Liver (tissue), 9 donors: ENCODE data around the gene ARNT2. TPM values are rescaled to one million over a fixed set of nuclear protein-coding genes. Genes with fewer than 3 reads are reported as not detected.

ENCODE experiments used
- DNase-seq: peaks from one replicate; pipeline ENCODE4 v3.0.0-alpha.2; 2017; ENCODE audit warnings: low spot score
- H3K27ac ChIP-seq, 2 donors: one replicate each; pipeline ENCODE4 v1.7.0; 2013; ENCODE audit warnings: inconsistent platforms in 2 of 2, low read length in 2 of 2, control low read depth in 1 of 2, low read depth in 1 of 2, mild to moderate bottlenecking in 1 of 2
- H3K27me3 ChIP-seq, 4 donors: one replicate each; pipeline versions ENCODE4 v1.6.1 to v1.7.0; 2013; ENCODE audit warnings: low read length in 3 of 4, inconsistent platforms in 1 of 4, mild to moderate bottlenecking in 1 of 4, moderate library complexity in 1 of 4; ENCODE audit not compliant: control insufficient read depth in 4 of 4, insufficient read depth in 4 of 4
- H3K36me3 ChIP-seq, 4 donors: one replicate each; pipeline versions ENCODE4 v1.6.1 to v1.7.0; 2013; ENCODE audit warnings: low read length in 3 of 4, mild to moderate bottlenecking in 3 of 4, low read depth in 1 of 4, moderate library complexity in 1 of 4; ENCODE audit not compliant: control insufficient read depth in 4 of 4, insufficient read depth in 3 of 4
- H3K4me1 ChIP-seq, 4 donors: one replicate each; pipeline versions ENCODE4 v1.6.1 to v1.7.0; 2013; ENCODE audit warnings: low read length in 3 of 4, mild to moderate bottlenecking in 3 of 4, moderate library complexity in 1 of 4; ENCODE audit not compliant: control insufficient read depth in 4 of 4, insufficient read depth in 4 of 4
- H3K4me3 ChIP-seq, 3 donors: one replicate each; pipeline versions ENCODE4 v1.6.1 to v1.7.0; 2013; ENCODE audit warnings: low read length in 3 of 3, control low read depth in 1 of 3, low read depth in 1 of 3, mild to moderate bottlenecking in 1 of 3
- H3K9ac ChIP-seq, 2 donors: one replicate each; pipeline ENCODE4 v1.7.0; 2013; ENCODE audit warnings: low read length in 2 of 2, mild to moderate bottlenecking in 2 of 2, moderate library complexity in 2 of 2, control low read depth in 1 of 2, low read depth in 1 of 2
- H3K9me3 ChIP-seq, 4 donors: one replicate each; pipeline versions ENCODE4 v1.6.1 to v1.7.0; 2013; ENCODE audit warnings: low read length in 3 of 4; ENCODE audit not compliant: control insufficient read depth in 4 of 4
- ATF3 ChIP-seq: IDR thresholded peaks from 2 replicates; pipeline ENCODE4 v1.6.1; 2016; ENCODE audit warnings: antibody characterized with exemption
- EGR1 ChIP-seq, 2 donors: IDR thresholded peaks; 2 replicates each; pipeline ENCODE4 v1.6.1; 2016 to 2018; ENCODE audit warnings: antibody characterized with exemption in 2 of 2, low read depth in 2 of 2
- FOXA1 ChIP-seq: IDR thresholded peaks from 2 replicates; pipeline ENCODE4 v1.6.1; 2016; ENCODE audit warnings: antibody characterized with exemption
- FOXA2 ChIP-seq: IDR thresholded peaks from 2 replicates; pipeline ENCODE4 v1.6.1; 2016; ENCODE audit warnings: antibody characterized with exemption
- GABPA ChIP-seq, 2 donors: IDR thresholded peaks in 1 of 2; conservative IDR thresholded peaks in 1 of 2; 2 replicates each; pipeline ENCODE4 v1.6.1; 2016; ENCODE audit warnings: antibody characterized with exemption in 2 of 2, mild to moderate bottlenecking in 1 of 2, moderate library complexity in 1 of 2
- HNF4A ChIP-seq, 2 donors: conservative IDR thresholded peaks; 2 replicates each; pipeline ENCODE4 v1.6.1; 2016; ENCODE audit warnings: antibody characterized with exemption in 2 of 2, mild to moderate bottlenecking in 2 of 2
- HNF4G ChIP-seq: IDR thresholded peaks from 2 replicates; pipeline ENCODE4 v1.6.1; 2016; ENCODE audit warnings: antibody characterized with exemption
- JUND ChIP-seq, 2 donors: IDR thresholded peaks; 2 replicates each; pipeline ENCODE4 v1.6.1; 2016; ENCODE audit warnings: antibody characterized with exemption in 2 of 2
- NR2F2 ChIP-seq: IDR thresholded peaks from 2 replicates; pipeline ENCODE4 v1.6.1; 2016; ENCODE audit warnings: antibody characterized with exemption
- RAD21 ChIP-seq, 2 donors: IDR thresholded peaks; 2 replicates each; pipeline ENCODE4 v1.6.1; 2016; ENCODE audit warnings: antibody characterized with exemption in 2 of 2, mild to moderate bottlenecking in 2 of 2
- REST ChIP-seq: IDR thresholded peaks from 2 replicates; pipeline ENCODE4 v1.6.1; 2016; ENCODE audit warnings: antibody characterized with exemption, mild to moderate bottlenecking
- RXRA ChIP-seq, 2 donors: IDR thresholded peaks; 2 replicates each; pipeline ENCODE4 v1.6.1; 2017 to 2018; ENCODE audit warnings: antibody characterized with exemption in 2 of 2, mild to moderate bottlenecking in 1 of 2
- SP1 ChIP-seq: IDR thresholded peaks from 2 replicates; pipeline ENCODE4 v1.6.1; 2018; ENCODE audit warnings: antibody characterized with exemption, mild to moderate bottlenecking
- TAF1 ChIP-seq: conservative IDR thresholded peaks from 2 replicates; pipeline ENCODE4 v1.6.1; 2016; ENCODE audit warnings: antibody characterized with exemption, mild to moderate bottlenecking
- YY1 ChIP-seq: IDR thresholded peaks from 2 replicates; pipeline ENCODE4 v1.6.1; 2016; ENCODE audit warnings: antibody characterized with exemption, mild to moderate bottlenecking
- WGBS: extraction: QIAGEN DNeasy Blood & Tissue Kit; methylation state at CpG from one replicate; pipeline ENCODE4 v1.1.7; 2013; 5-methylcytosine and 5-hydroxymethylcytosine counted together
- polyA plus RNA-seq, 2 donors: library from polyadenylated mRNA; stranded (reverse) in 1 of 2; unstranded in 1 of 2; fragments of 200-250 nt in 1 of 2; fragments of >200 nt in 1 of 2; fragmentation: Nextera tagmentation in 1 of 2; extraction: Ambion mirVana in 1 of 2; gene quantifications; one replicate each; pipeline versions ENCODE4 v1.2.1 to v1.2.3, GENCODE V29; 2013 to 2015
- total RNA-seq, 2 donors: library from RNA; depleted of rRNA; stranded (reverse); fragments of >200 nt; gene quantifications; one replicate each; pipeline ENCODE4 v1.2.3, GENCODE V29; 2014
- donor health status: healthy.
- donor health status: healthy.
- donor health status: healthy.
- donor health status: healthy.
- donor health status: healthy.

Gene ARNT2
- total and polyA plus RNA-seq, 4 donors = 0.17 to 0.92 (median 0.54) TPM

- H3K9ac ChIP-seq = no peak overlapping the region
- WGBS = 76% methylated on average over 8 of the region's 8 CpGs
These were observed 164.1 kb downstream of the ARNT2 start for GRCh38 chr15:80568298-80568697.

GRCh38 chr15:80568876-80569605 lies 164.9 kb downstream of the ARNT2 start:
- H3K9me3 ChIP-seq = no peaks in the 10 kb centered on the region
- no peak overlapping the region for H3K27ac ChIP-seq
- no peaks in the 10 kb centered on the region for H3K36me3 ChIP-seq
- peaks cover 0 to 2% (median 0%) of the 10 kb centered on the region in 4 donors for H3K27me3 ChIP-seq
- 90% methylated on average over 20 of the region's 20 CpGs for WGBS
- H3K9ac ChIP-seq = no peak overlapping the region
- peaks cover 0 to 3% (median 0%) of the 10 kb centered on the region in 4 donors for H3K4me1 ChIP-seq
- TF ChIP-seq RAD21 (IDR thresholded peaks at IDR 0.05) = no peak
- no peak for TF ChIP-seq TAF1
- TF ChIP-seq HNF4A (conservative IDR thresholded peaks at IDR 0.05) = no peak
- TF ChIP-seq HNF4G = no peak
- no peak for TF ChIP-seq NR2F2
- no peak for TF ChIP-seq REST
- TF ChIP-seq YY1 = no peak
- no peak overlapping the region for H3K4me3 ChIP-seq
- no peak for DNase-seq

More at GRCh38 chr15:80568298-80568697, 164.1 kb downstream of the ARNT2 start:
- no peak for DNase-seq
- no peak overlapping the region for H3K4me3 ChIP-seq
- TF ChIP-seq RXRA (IDR thresholded peaks at IDR 0.05) (no peak), ATF3 (no peak), TAF1 (no peak), EGR1 (IDR thresholded peaks at IDR 0.05; ENCODE audit: low read depth in 2 of 2) (no peak), HNF4G (no peak), JUND (IDR thresholded peaks at IDR 0.05) (no peak), GABPA (IDR thresholded peaks at IDR 0.05 in 1 of 2, conservative IDR thresholded peaks at IDR 0.05 in 1 of 2) (no peak), SP1 (no peak), FOXA1 (no peak)
- H3K27me3 ChIP-seq = peaks cover 0 to 2% (median 0%) of the 10 kb centered on the region in 4 donors
- H3K36me3 ChIP-seq = no peaks in the 10 kb centered on the region
- H3K9me3 ChIP-seq = no peaks in the 10 kb centered on the region
- peaks cover 0 to 3% (median 0%) of the 10 kb centered on the region in 4 donors for H3K4me1 ChIP-seq
- no peak overlapping the region for H3K27ac ChIP-seq

DNA sequence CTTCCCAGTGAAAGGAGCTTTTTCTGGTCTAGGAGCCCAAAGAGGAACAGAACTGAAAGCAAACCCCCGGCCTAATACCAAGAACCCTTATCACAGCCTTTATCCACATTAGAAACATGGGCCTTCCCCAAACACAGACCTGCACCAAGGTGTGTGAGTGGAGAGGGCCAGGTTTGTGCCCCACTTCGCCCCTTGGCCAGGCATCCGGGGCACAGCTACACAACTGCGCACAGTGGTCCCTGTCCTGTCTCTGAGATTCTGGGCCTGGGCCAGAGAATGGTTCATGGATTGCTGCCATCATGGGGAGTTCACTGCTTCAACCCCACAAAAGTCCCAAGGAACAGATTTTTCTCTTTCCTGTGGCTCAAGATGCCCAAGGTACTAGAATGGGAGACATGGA lies 165.5 kb downstream of the ARNT2 start:
- Histone ChIP-seq H3K36me3 (no peaks in the 10 kb centered on the region), H3K27me3 (peaks cover 0 to 2% (median 0%) of the 10 kb centered on the region in 4 donors), H3K4me3 (no peak overlapping the region), H3K4me1 (peaks cover 0 to 3% (median 0%) of the 10 kb centered on the region in 4 donors), H3K9me3 (no peaks in the 10 kb centered on the region), H3K27ac (no peak overlapping the region), H3K9ac (no peak overlapping the region)
- DNase-seq = no peak
- 90% methylated on average over 4 of the region's 4 CpGs for WGBS
- TF ChIP-seq FOXA2 = no peak
- TF ChIP-seq HNF4G = no peak
- no peak for TF ChIP-seq JUND (IDR thresholded peaks at IDR 0.05)
